Left cardiac atrium (tissue), 4 donors: ENCODE data around the gene KRT75. TPM values are rescaled to one million over a fixed set of nuclear protein-coding genes. Genes with fewer than 3 reads are reported as not detected.

Experiments
- ATAC-seq, 2 donors: fragments of 200-7000 bp; cut with Tn5 transposase; one replicate each; pipeline ENCODE4 v1.9.1; 2020; ENCODE audit warnings: mild to moderate bottlenecking in 2 of 2, moderate library complexity in 2 of 2
- DNase-seq: peaks from one replicate; pipeline ENCODE4 v3.0.0-alpha.2; 2020
- intact Hi-C, 2 donors: fragments of 100-400 bp; cut with DNase I; formaldehyde crosslinking; loops; one replicate each; pipeline versions ENCODE4 v1.14.1 to v1.15.1; 2022 to 2023
- total RNA-seq, 2 donors: library from RNA; stranded (reverse); fragmentation: NEBNext Ultra II Directional; extraction: Animal tissue kit (Norgen Biotek cat#: 25700); gene quantifications; one replicate each; pipeline ENCODE4 v1.2.1, GENCODE V29; 2021
- donor health status: DM: no; HTN: yes; CAD: no.
- donor health status: DM: no; HTN: yes; CAD: no; lungs with severe emphysema.
- donor health status: DM: yes; HTN: yes; CAD: no.
- donor health status: Dilated cardiomyopathy.

KRT75 gene
- total RNA-seq, 2 donors from 2014 or later, result not detected

- intact Hi-C loops, result loop anchor here (5.0 to 10.0 kb wide), 2 partner anchors 490 to 608 kb away; no protein-coding TSS in a partner anchor
- ATAC-seq (no peak), DNase-seq (no peak)
Observed at GRCh38 chr12:52377266-52377665, 56.9 kb downstream of the KRT75 start.

Other genes starting within 250 kb of the KRT75 start
- under 1 TPM in 1 of 2 donors, not detected in 1; 0.44 TPM for gene KRT80, start 242.4 kb downstream of the KRT75 start, total RNA-seq
- gene KRT7, start 201.1 kb downstream of the KRT75 start, total RNA-seq, result 10 to 100 TPM in 1 of 2 donors, 1 to 10 TPM in 1; 1.0 to 34.3 TPM
- gene KRT86, start 159.7 kb downstream of the KRT75 start, total RNA-seq, result not detected
- gene KRT81, start 142.8 kb downstream of the KRT75 start, total RNA-seq, result not detected
- not detected for gene KRT83, start 113.0 kb downstream of the KRT75 start, total RNA-seq
- not detected for gene KRT85, start 66.9 kb downstream of the KRT75 start, total RNA-seq
- gene KRT84, start 48.7 kb downstream of the KRT75 start, total RNA-seq, result not detected
- gene KRT82, start 28.0 kb downstream of the KRT75 start, total RNA-seq, result not detected
- gene KRT6B, start 17.8 kb upstream of the KRT75 start, total RNA-seq, result not detected
- not detected for gene KRT6C, start 39.4 kb upstream of the KRT75 start, total RNA-seq
- 1 to 10 TPM in 1 of 2 donors, under 1 TPM in 1; 0.24 to 1.2 TPM for gene KRT6A, start 58.9 kb upstream of the KRT75 start, total RNA-seq
- gene KRT5, start 86.0 kb upstream of the KRT75 start, total RNA-seq, result 1 to 10 TPM; 1.2 to 4.6 TPM
- not detected for gene KRT71, start 118.8 kb upstream of the KRT75 start, total RNA-seq
- gene KRT74, start 139.5 kb upstream of the KRT75 start, total RNA-seq, result not detected
- not detected for gene KRT72, start 167.1 kb upstream of the KRT75 start, total RNA-seq
- gene KRT73, start 184.2 kb upstream of the KRT75 start, total RNA-seq, result not detected
- not detected for gene KRT2, start 217.8 kb upstream of the KRT75 start, total RNA-seq
- under 1 TPM in 1 of 2 donors, not detected in 1; 0.18 TPM for gene KRT1, start 246.0 kb upstream of the KRT75 start, total RNA-seq